Stomach (tissue), 9 donors: ENCODE results near the gene ZNF688. TPM values are rescaled to one million over a fixed set of nuclear protein-coding genes. Genes with fewer than 3 reads are reported as not detected.
"Not testable (repeated sequence)": the region's sequence is repeated elsewhere in the genome, so short reads cannot be mapped to it uniquely, and the experiment has no call there.

Source experiments
- DNase-seq, 2 donors: peaks; one replicate each; pipeline versions ENCODE4 v3.0.0 to v3.0.0-alpha.2; 2013 to 2019
- H3K27ac ChIP-seq, 5 donors: fragments of 200-600 bp in 4 of 5; sonication (generic) in 4 of 5; one replicate each; pipeline ENCODE4 v1.5.1; 2013 to 2019; ENCODE audit warnings: mild to moderate bottlenecking in 1 of 5, moderate library complexity in 1 of 5
- H3K27me3 ChIP-seq, 3 donors: fragments of 200-600 bp; sonication (generic); one replicate each; pipeline ENCODE4 v1.5.1; 2017 to 2019; ENCODE audit warnings: mixed run types in 1 of 3
- H3K36me3 ChIP-seq, 4 donors: fragments of 200-600 bp; sonication (generic); 1 replicate in 3 of 4; 2 replicates in 1 of 4; pipeline ENCODE4 v1.5.1; 2016 to 2019
- H3K4me1 ChIP-seq, 4 donors: fragments of 200-600 bp; sonication (generic); one replicate each; pipeline ENCODE4 v1.5.1; 2016 to 2019
- H3K4me3 ChIP-seq, 4 donors: fragments of 200-600 bp; sonication (generic) in 3 of 4; one replicate each; pipeline ENCODE4 v1.5.1; 2016 to 2019; ENCODE audit warnings: mild to moderate bottlenecking in 1 of 4
- H3K9me3 ChIP-seq, 4 donors: fragments of 200-600 bp; sonication (generic); one replicate each; pipeline ENCODE4 v1.5.1; 2016 to 2019
- EP300 ChIP-seq: sonication (generic); formaldehyde crosslinking; IDR thresholded peaks from one replicate; pipeline ENCODE4 v1.6.1; 2017; ENCODE audit warnings: antibody characterized with exemption
- POLR2A ChIP-seq, 4 donors: fragments of 450-650 bp; IDR thresholded peaks; one replicate each; pipeline ENCODE4 v1.6.1; 2016; ENCODE audit warnings: antibody characterized with exemption in 4 of 4, control low read depth in 2 of 4, mild to moderate bottlenecking in 1 of 4, moderate library complexity in 1 of 4
- POLR2AphosphoS5 ChIP-seq, 3 donors: sonication (generic); formaldehyde crosslinking; IDR thresholded peaks; one replicate each; pipeline ENCODE4 v1.6.1; 2016; ENCODE audit warnings: antibody characterized with exemption in 3 of 3
- whole genome bisulfite sequencing, 5 donors: extraction: QIAGEN DNeasy Blood & Tissue Kit in 3 of 5; methylation state at CpG; one replicate each; pipeline versions ENCODE4 v1.1.5 to v1.1.7; 2013 to 2018; 5-methylcytosine and 5-hydroxymethylcytosine counted together
- intact Hi-C: fragments of 100-400 bp; cut with DNase I; formaldehyde crosslinking; loops from one replicate; pipeline ENCODE4 v1.15.1; 2023; ENCODE audit warnings: low total_unique reads
- polyA plus RNA-seq, 3 donors: library from polyadenylated mRNA; stranded (reverse); fragments of 200-250 nt; gene quantifications; one replicate each; pipeline ENCODE4 v1.2.3, GENCODE V29; 2013
- total RNA-seq, 5 donors: library from RNA; depleted of rRNA; stranded (reverse); fragments of >200 nt; gene quantifications; one replicate each; pipeline versions ENCODE4 v1.1.0 to v1.2.3, GENCODE V29; 2014 to 2016
- TF ChIP-seq, protein P1 (sequence below), 7 experiments: fragments of 450-650 bp in 4 of 7; fragments of 200-600 bp in 3 of 7; sonication (generic) in 3 of 7; IDR thresholded peaks; one replicate each; pipeline ENCODE4 v1.5.1; 2016 to 2019; ENCODE audit warnings: antibody characterized with exemption in 7 of 7, control low read depth in 2 of 7, mild to moderate bottlenecking in 1 of 7
- donor health status: healthy with polysubstance abuse.
- donor health status: Bipolar disorder and iron deficiency.
- donor health status: healthy.

The ZNF688 gene
- total and polyA plus RNA-seq, 8 donors, result 9.4 to 123 (median 22.0) TPM

DNA sequence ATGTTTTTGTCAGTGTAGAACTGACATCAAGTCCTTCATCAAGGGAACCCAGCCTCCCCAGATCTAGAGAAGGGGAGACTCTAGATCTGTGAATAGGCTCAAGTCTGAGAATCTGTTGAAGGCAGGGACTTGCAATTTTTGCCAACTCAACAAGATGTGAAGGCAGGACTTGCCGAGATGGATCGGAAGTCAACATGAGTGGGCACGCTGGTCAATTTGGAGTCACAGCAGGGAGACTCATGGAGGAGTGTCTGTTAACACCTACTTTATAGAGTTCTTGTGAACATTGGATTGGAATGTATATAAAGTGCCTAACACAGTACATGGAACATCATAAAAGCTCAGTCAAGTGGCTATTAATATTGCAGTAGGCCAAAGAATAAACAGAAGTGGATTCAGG is 28.7 kb upstream of the ZNF688 start:
- H3K27ac ChIP-seq, result no peak overlapping the region
- TF ChIP-seq POLR2A (IDR thresholded peaks at IDR 0.05) (no peak), EP300 (no peak), POLR2AphosphoS5 (IDR thresholded peaks at IDR 0.05) (no peak)
- TF ChIP-seq, protein P1, sequence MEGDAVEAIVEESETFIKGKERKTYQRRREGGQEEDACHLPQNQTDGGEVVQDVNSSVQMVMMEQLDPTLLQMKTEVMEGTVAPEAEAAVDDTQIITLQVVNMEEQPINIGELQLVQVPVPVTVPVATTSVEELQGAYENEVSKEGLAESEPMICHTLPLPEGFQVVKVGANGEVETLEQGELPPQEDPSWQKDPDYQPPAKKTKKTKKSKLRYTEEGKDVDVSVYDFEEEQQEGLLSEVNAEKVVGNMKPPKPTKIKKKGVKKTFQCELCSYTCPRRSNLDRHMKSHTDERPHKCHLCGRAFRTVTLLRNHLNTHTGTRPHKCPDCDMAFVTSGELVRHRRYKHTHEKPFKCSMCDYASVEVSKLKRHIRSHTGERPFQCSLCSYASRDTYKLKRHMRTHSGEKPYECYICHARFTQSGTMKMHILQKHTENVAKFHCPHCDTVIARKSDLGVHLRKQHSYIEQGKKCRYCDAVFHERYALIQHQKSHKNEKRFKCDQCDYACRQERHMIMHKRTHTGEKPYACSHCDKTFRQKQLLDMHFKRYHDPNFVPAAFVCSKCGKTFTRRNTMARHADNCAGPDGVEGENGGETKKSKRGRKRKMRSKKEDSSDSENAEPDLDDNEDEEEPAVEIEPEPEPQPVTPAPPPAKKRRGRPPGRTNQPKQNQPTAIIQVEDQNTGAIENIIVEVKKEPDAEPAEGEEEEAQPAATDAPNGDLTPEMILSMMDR (IDR thresholded peaks at IDR 0.05), result no peak
- WGBS, 5 donors, result 91 to 98% (median 94%) methylated on average over 3 of the region's 3 CpGs
- H3K4me1 ChIP-seq, result peaks cover 0 to 10% (median 0%) of the 10 kb centered on the region in 4 donors
- no peak overlapping the region for H3K4me3 ChIP-seq
- no peaks in the 10 kb centered on the region for H3K9me3 ChIP-seq
- intact Hi-C loops, result no loop called here
- H3K36me3 ChIP-seq, result peaks cover 20 to 34% (median 33%) of the 10 kb centered on the region in 4 donors
- no peaks in the 10 kb centered on the region for H3K27me3 ChIP-seq
- no peak for DNase-seq

DNA sequence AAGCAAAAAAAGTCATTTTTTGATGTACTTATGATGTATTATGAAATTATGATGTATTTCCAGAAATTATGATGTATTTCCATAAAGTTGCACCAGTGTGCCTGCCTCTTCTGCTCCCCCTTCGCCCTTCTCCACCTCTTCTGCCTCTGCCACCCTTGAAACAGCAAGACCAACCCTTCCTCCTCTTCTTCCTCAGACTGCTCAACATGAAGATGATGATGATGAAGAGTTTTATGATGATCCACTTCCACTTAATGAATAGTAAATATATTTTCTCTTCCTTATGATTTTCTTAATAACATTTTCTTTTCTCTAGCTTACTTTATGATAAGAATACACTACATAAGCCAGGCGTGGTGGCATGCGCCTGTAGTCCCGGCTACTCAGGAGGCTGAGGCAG is 21.4 kb upstream of the ZNF688 start:
- Histone ChIP-seq H3K27me3 (no peaks in the 10 kb centered on the region), H3K4me3 (no peak overlapping the region), H3K4me1 (no peaks in the 10 kb centered on the region), H3K9me3 (no peaks in the 10 kb centered on the region), H3K36me3 (no peaks in the 10 kb centered on the region), H3K27ac (no peak overlapping the region)
- no peak for DNase-seq
- no peak for TF ChIP-seq POLR2A (IDR thresholded peaks at IDR 0.05)
- no peak for TF ChIP-seq POLR2AphosphoS5 (IDR thresholded peaks at IDR 0.05)
- no peak for TF ChIP-seq EP300
- TF ChIP-seq, protein P1 (IDR thresholded peaks at IDR 0.05), result no peak
- intact Hi-C loops, result no loop called here
- 91 to 95% (median 94%) methylated on average over 4 of the region's 4 CpGs for WGBS, 5 donors

GRCh38 chr16:30590869-30591268 is 19.4 kb upstream of the ZNF688 start:
- intact Hi-C loops, H3K27ac ChIP-seq, H3K27me3 ChIP-seq, H3K4me3 ChIP-seq, DNase-seq, H3K36me3 ChIP-seq, H3K9me3 ChIP-seq: not testable (repeated sequence)
- peaks cover 4 to 14% (median 8%) of the 10 kb centered on the region in 4 donors for H3K4me1 ChIP-seq
- WGBS, 5 donors, result 91 to 99% (median 97%) methylated on average over 9 of the region's 9 CpGs

DNA sequence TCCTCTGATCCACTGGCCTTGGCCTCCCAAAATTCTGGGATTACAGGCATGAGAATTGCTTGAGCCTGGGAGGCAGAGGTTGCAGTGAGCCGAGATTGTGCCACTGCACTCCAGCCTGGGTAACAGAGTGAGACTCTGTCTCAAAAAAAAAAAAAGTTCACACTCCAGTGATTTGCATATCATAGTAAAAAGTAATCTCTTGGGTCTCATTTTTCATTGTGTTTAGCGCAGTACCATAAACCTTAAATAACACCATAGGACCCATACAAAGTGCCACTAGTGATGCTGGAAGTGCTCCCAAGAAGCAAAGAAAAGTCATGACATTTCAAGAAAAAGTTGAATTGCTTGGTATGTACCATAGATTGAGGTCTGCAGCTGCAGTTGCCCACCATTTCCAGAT is 18.1 kb upstream of the ZNF688 start:
- 89 to 98% (median 96%) methylated on average over 2 of the region's 2 CpGs for WGBS, 5 donors
- intact Hi-C loops, H3K27ac ChIP-seq: not testable (repeated sequence)

GRCh38 chr16:30588651-30589050 is 17.1 kb upstream of the ZNF688 start:
- TF ChIP-seq POLR2AphosphoS5 (IDR thresholded peaks at IDR 0.05) (no peak), EP300 (no peak), POLR2A (IDR thresholded peaks at IDR 0.05) (no peak)
- TF ChIP-seq, protein P1 (IDR thresholded peaks at IDR 0.05), result no peak
- Histone ChIP-seq H3K4me1 (peaks cover 13 to 30% (median 22%) of the 10 kb centered on the region in 4 donors), H3K27ac (no peak overlapping the region), H3K9me3 (no peaks in the 10 kb centered on the region), H3K36me3 (peaks cover 0 to 5% (median 3%) of the 10 kb centered on the region in 4 donors), H3K27me3 (no peaks in the 10 kb centered on the region), H3K4me3 (no peak overlapping the region)
- no peak for DNase-seq
- intact Hi-C loops, result no loop called here
- 81 to 99% (median 93%) methylated on average over 2 of the region's 2 CpGs for WGBS, 5 donors

More for the DNA sequence above, 18.1 kb upstream of the ZNF688 start:
- H3K27me3 ChIP-seq, H3K36me3 ChIP-seq, H3K4me3 ChIP-seq, DNase-seq, H3K9me3 ChIP-seq: not testable (repeated sequence)
- peaks cover 8 to 21% (median 14%) of the 10 kb centered on the region in 4 donors for H3K4me1 ChIP-seq
